GM21515 (cell line): ENCODE measurements around the gene CUEDC2.

Experiments used
- ATAC-seq: cut with Tn5 transposase; IDR thresholded peaks from one replicate; pipeline ENCODE4 v1.9.1; 2021; ENCODE audit not compliant: unreplicated experiment

Gene CUEDC2

GRCh38 chr10:102425444-102425843 lies 6.9 kb downstream of the CUEDC2 start:
- ATAC-seq, result no peak

DNA sequence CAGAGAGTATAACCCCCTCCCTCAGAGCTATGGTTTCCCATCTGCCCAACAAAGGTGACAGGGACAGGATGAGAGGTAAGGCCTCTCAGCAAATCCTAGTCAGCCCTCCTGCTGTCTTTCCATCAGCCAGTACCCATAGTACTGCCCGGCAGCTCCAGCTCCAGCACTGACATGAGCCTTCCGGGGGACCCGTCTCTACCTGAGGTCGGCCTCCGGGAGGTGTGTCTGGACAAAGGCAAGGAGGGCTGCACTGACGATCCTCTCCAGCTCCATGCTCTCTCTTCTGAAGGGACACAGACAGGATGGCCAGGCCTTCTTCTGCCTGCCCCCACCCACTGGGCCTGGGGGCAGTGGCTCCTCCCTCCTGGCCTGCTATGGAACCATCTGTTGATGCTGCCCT lies 7.5 kb downstream of the CUEDC2 start:
- ATAC-seq, result no peak

GRCh38 chr10:102424145-102424544 lies 8.2 kb downstream of the CUEDC2 start:
- ATAC-seq, result no peak

GRCh38 chr10:102423372-102423968 lies 8.9 kb downstream of the CUEDC2 start:
- ATAC-seq, result no peak

- ATAC-seq, result peak; percentile 24
Measured at GRCh38 chr10:102422545-102423129, 9.7 kb downstream of the CUEDC2 start.

DNA sequence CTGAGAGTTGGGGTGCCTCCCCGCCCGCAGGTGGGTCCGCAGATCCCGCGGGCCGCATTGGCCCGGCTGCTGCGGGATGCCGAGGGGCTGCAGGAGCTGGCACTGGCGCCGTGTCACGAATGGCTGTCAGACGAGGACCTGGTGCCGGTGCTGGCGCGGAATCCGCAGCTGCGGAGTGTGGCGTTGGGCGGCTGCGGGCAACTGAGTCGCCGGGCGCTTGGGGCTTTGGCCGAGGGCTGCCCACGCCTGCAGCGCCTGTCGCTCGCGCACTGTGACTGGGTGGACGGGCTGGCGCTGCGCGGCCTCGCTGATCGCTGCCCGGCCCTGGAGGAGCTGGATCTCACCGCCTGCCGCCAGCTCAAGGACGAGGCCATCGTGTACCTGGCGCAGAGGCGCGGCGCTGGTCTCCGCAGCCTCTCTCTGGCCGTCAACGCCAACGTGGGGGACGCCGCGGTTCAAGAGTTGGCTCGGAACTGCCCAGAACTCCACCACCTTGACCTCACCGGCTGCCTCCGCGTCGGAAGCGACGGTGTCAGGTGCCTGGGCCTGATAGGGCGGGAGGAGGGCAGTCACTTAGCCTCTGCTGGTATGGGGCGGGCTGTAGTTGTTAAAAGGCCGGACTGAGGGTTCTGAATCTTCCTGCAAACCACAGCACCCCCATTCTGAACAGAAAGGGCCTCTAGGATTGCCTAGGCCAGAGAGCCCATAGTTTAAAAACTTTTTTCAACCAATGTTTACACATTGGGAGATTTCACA lies 10.4 kb downstream of the CUEDC2 start:
- ATAC-seq, result peak; percentile 0

- ATAC-seq, result no peak
Measured at GRCh38 chr10:102421507-102421756, 10.9 kb downstream of the CUEDC2 start.

- peak; percentile 58 for ATAC-seq
Measured at GRCh38 chr10:102420714-102421506, 11.5 kb downstream of the CUEDC2 start, which contains the start of gene FBXL15. FBXL15 (plus strand) TSS chr10:102420836; CDS start chr10:102421130, 294 bp downstream.

GRCh38 chr10:102420181-102420713 lies 12.1 kb downstream of the CUEDC2 start:
- no peak for ATAC-seq

DNA sequence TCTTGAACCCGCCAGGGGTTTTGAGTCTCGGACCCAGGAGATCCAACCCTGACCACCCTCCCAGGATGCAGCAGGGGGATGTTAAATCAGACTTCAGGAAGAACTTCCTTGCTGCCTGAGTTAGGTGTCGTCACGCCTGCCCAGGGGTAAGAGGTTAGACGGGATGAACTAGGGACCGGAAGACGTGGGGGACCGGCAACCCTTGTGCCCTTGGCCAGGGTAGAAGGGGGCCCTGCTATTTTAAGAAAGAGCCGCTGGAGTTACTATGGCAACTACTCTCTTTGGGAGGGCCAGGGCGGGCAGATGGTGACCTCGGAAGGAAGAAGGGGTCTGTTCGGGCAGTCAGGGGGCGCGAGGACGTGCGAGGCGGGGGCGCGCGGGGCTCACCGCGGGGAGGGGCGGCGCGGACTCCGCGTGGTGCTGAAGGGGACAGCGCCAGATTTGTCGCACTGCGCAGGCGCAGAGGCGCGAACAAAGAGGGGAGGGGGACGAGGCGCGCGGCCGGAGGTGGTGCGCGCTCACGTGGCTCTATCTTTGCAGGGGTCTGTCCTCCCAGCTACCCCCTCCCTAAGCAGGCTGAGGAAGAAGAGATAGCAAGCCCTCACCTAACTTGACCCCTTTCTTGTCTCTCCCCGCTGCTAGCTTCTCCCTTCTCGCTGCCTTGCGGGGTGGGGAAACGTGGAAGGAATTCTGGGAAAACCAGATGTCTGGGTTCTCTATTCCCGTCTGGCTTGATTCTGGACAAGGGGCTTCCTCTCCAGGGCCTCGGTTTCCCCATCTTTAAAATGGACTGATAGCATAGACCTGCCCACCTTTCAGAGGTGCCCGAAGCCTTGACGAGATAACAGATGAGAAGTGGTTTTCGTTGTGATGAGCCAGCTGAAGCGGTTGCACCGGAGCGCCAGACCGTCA lies 12.8 kb downstream of the CUEDC2 start:
- ATAC-seq, result no peak

DNA sequence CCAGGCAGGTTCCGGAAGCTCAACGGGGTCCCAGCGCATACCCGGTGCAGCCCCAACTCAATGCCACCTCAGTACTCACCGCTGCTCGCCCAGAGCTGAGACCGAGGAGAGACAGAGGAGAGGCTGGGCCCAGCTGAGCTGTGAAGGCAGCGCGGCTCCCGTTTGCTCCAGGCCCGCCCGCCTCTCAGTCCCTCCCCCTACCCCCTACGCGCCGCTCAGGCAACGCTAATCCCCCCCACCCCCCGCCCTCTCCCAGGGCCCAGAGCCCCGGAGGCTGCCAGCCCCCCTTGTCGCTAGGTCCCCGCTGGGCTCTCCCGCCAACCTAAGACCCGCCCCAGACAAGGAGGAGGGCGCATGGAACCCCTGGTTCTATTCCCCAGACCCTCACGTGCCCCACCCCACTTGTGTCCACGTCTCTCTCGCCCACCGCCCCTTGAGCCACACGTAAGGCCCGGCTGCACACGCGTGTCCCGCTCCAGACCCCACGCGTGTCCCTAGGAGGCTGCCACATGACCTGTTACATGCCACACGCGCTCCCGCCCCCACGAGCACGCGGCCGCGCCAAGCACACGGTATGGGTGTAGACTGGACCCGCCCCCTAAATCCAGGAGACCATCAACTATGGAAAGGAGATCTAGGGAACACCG lies 13.6 kb downstream of the CUEDC2 start, which contains the start of gene PSD:
TSS of gene PSD (minus strand) at position 164 of the 647 bp plus-strand sequence. CDS start 1,747 bp downstream, outside the sequence.
- ATAC-seq, result no peak

- ATAC-seq, result no peak
Measured at GRCh38 chr10:102416695-102417094, 15.7 kb downstream of the CUEDC2 start.

DNA sequence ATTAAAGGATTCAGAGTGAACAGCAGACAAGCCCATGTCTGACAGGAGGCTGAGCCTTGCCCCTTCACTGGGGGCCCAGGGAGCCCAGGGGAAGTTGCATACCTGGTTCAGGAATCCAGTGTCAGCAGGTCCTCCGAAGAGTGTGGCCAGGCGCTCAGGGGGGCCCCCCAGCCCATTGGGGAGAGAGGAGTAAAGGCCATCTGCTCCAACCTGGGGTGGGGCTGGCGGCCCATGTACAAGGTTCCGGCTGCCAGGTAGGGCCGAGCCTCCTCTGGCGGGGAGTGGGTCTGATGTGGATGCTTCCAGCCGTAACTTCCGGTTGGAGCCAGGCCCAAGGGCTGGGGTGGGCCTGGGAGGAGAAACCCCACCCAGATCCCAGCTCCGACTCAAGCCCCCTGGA lies 16.1 kb downstream of the CUEDC2 start:
- ATAC-seq, result no peak

DNA sequence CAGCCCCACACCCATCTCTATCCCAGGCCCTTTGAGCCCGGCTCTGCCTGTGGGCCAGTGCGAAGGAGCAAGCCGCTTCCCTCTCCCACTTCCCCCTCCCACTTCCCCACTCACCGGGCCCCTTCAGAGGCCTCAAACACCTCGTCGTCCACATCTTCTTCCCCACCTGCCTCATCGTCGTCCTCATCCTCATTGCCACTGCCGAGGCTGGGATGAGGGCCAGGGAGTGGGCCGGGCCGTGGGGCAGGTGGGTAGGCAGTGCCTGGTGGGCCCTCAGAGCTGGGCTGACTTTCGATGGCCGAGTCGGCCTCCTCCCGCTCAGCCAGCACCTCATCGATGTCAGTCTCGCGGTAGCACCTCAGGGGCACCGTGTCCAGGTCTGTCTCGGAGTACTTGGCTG lies 17.6 kb downstream of the CUEDC2 start:
- ATAC-seq, result no peak

DNA sequence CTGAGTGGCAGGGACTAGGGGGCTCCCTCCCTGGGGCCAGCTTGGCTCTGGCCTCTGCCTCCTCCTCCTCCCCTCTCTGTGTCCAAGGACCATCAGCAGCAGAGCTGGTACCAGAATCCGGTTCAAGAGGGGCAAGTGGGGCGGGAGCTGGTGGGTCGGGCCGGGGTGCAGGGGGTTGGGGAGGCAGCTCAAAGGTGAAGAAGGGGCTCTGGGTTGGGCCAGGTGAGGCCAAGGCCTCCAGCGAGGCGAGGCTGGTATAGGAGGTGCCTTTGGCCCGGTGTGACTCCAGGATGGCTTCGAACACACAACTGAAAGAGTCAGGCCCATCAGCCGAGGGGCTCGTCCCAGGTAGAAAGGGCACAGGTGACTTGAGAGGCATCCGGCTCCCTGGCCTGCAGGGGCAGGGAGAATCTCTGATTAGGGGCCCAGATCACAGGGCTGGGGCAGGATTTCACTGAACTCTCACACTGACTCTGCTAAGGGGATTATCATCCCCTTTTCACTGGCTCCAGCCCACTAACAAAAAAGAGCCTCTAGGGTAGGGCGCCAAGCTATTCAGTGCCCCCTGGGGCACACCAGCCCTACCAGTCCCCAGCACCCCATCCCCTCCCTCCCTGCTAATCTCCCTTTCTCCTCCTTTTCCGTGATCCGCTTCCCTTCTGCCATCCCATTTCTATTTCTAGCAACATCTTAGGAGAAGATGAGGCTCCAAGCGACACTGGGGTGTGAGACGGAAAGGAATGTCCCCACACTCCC lies 18.4 kb downstream of the CUEDC2 start:
- no peak for ATAC-seq

- no peak for ATAC-seq
Measured at GRCh38 chr10:102413053-102413705, 19.2 kb downstream of the CUEDC2 start.

- no peak for ATAC-seq
Measured at GRCh38 chr10:102412293-102412692, 20.1 kb downstream of the CUEDC2 start.
